GM20431 (cell line): ENCODE results near the gene GGNBP2.

ENCODE experiments used
- in situ Hi-C: fragments of 300-500 bp; cut with MseI, MboI; formaldehyde crosslinking; loops from one replicate; pipeline ENCODE4 v1.15.0; 2020; ENCODE audit warnings: low sequenced_read_pairs; ENCODE audit not compliant: unreplicated experiment

The GGNBP2 gene

DNA sequence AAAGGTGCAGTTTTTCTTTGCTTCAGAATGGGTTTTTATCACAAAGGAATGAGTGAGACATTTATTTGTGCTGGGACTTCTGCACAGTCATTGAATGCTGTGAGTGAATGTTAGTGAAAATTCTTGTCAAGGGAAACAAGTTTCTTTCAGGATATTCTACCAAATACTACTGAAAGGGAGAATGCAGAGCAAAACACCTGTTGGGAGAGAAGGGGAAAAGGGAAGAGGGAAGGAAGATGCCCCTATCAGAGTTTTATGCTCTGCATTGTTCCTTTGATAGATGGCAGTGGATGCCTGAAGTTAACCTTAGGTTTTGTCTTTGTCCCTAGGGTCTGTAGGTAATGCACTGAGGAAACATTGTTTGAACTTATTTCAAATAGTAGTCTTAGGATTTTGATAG, 3.1 kb downstream of the GGNBP2 start:
- in situ Hi-C loops = no loop called here

DNA sequence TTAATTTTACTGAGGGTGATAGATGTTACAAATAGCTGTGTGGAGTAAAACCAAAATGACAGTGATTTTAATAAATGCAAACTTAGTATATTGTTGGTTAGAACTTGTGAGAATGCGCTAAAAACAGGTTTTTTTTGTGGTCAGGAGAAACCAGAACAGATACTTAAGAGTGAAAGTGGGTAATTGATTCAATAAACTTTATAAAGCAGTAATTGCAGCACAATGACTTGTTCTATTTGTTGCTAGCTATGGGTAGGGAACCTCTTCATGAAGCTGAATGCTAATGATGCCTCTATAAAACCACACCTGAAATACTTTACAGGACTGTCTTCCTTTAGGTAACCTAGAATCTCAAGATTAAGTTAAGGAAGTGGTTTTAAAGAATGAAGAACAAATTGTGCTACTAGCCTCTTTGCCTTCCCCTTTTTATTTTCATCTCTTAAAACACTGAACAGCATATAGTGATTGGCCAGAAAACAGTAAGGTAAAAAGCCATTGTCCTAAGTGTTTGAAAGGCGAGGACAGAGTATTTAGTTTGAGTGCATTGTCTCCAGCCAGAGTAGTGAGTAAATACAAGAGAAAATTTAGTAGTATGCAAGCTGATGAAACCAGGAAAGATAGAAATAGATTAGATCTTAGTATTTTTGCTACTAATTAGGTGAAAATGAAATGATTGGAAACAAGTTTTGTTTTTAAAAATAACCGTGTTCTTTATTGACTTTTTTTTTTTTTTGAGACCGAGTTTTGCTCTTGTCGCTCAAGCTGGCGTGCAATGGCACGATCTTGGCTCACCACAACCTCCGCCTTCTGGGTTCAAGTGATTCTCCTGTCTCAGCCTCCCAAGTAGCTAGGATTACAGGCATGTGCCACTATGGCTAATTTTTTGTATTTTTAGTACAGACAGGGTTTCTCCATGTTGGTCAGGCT, 6.0 kb downstream of the GGNBP2 start:
- in situ Hi-C loops = no loop called here

- in situ Hi-C loops = no loop called here
These were observed 8.7 kb downstream of the GGNBP2 start for GRCh38 chr17:36553459-36553858.

DNA sequence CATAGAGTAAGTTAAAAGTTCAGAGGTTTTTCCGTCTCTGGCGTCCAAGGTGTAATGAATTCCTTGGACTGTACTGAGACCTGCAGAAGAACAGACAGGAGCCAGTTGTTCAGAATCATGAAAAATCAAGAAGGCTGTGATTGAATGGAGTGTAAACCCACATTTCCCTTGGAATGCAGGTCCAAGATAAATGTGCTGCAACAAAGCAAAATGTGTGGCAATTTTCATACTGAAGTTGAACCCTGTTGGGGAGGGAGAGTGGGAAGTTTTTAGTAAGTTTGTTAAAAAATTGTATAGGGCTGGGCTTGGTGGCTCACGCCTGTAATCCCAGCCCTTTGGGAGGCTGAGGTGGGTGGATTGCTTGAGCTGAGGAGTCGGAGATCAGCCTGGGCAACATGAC, 21.4 kb downstream of the GGNBP2 start:
- in situ Hi-C loops = no loop called here

DNA sequence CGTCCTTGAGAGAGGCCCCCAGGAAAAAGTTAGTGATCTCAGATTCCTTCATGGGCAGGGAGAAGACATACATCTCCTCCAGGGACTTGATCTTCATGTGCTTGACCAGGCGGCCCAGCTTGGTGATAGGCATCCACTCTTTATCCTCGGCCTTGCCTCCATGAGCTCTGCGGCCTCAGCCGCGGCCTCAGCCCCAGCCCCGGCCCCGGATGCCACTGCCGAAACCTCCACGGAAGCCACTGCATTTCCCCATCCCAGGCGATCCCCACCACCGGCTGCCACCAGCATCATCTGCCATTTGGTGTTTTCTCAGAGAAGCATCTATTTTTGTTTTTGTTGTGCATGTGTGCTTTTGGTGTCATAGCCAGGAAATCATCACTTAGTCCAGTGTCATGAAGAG, 30.3 kb downstream of the GGNBP2 start:
- in situ Hi-C loops = no loop called here

- in situ Hi-C loops = no loop called here
These were observed 32.1 kb downstream of the GGNBP2 start for GRCh38 chr17:36576793-36577192.

DNA sequence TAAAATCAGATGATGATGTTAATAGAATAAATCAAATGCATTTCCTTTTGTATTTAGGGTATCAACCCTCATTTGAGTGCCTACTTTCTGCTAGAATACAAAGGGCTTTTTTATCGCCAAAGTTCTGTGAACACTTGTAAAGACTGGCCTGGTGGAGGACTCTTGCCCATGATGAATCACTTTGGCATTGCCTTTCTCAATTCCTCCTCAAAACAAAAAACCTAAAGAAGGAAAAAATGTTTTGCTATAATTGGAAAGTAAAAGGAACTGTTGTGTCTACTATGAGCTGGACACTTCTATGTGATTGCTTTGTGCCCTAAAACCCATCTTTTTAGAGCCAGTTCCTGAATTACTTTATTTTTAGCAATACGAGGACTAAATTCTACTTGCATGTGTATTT, 34.0 kb downstream of the GGNBP2 start:
- in situ Hi-C loops = no loop called here

GRCh38 chr17:36583787-36584186, 39.1 kb downstream of the GGNBP2 start:
- in situ Hi-C loops = no loop called here

DNA sequence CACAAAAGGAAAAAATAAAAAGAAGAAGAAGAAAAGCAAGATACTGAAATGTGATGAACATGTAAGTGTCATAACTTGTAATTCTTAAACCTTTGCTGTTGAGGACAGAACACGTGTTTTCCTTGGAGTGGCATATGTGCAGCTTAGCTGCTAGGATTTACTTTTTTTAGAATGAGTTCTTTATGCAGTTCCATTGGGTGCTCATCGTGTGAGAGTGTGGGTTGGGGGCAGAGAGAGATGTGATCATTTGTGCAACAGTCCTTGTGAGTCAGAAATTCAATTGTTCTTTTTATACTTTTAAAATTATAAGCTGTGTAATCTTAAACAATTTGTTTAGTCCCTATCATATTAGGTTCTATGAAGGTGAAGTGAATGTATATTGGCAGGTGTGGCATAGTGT, 41.4 kb downstream of the GGNBP2 start:
- in situ Hi-C loops = no loop called here

GRCh38 chr17:36590082-36590481, 45.4 kb downstream of the GGNBP2 start:
- in situ Hi-C loops = no loop called here

- in situ Hi-C loops = no loop called here
These were observed 47.0 kb downstream of the GGNBP2 start, which contains the start of gene DHRS11 for GRCh38 chr17:36591434-36592315. Gene DHRS11 (plus strand): TSS chr17:36591879. CDS start chr17:36592010, 131 bp downstream.

- in situ Hi-C loops = no loop called here
These were observed 47.6 kb downstream of the GGNBP2 start for GRCh38 chr17:36592316-36592715.

- in situ Hi-C loops = no loop called here
These were observed 48.1 kb downstream of the GGNBP2 start for GRCh38 chr17:36592716-36593321.

DNA sequence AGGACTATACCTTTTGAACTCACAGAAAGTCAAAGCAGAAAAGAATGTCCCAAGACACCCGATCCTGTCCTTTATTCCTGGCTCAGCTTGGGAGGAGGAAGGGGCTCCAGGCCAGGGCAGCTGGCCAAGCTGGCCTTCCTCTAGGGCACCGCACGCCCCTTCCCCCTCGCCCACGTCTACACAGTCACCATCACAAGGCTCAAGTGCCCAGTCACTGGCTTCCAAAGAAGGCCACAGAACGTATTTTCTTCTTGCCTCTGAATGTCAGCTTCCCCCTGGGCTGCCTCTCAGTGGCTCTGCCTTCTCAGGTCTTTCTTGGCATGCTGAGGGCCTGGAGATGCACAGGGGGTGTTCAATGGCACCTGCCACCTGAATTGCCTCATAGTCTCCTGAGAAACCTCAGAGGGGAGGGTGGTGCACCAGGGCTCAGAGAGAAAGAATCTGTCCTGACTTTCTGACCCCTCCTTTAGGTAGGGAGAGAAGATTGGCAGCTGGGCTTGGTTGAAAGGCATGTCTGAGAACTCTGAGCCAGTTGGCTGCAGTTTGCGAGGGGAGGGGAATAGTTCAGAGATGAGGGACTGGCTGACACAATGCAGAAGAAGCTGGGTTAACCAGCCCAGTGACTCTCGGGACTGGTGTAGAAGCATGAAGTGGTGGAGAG, 49.1 kb downstream of the GGNBP2 start:
- in situ Hi-C loops = no loop called here

DNA sequence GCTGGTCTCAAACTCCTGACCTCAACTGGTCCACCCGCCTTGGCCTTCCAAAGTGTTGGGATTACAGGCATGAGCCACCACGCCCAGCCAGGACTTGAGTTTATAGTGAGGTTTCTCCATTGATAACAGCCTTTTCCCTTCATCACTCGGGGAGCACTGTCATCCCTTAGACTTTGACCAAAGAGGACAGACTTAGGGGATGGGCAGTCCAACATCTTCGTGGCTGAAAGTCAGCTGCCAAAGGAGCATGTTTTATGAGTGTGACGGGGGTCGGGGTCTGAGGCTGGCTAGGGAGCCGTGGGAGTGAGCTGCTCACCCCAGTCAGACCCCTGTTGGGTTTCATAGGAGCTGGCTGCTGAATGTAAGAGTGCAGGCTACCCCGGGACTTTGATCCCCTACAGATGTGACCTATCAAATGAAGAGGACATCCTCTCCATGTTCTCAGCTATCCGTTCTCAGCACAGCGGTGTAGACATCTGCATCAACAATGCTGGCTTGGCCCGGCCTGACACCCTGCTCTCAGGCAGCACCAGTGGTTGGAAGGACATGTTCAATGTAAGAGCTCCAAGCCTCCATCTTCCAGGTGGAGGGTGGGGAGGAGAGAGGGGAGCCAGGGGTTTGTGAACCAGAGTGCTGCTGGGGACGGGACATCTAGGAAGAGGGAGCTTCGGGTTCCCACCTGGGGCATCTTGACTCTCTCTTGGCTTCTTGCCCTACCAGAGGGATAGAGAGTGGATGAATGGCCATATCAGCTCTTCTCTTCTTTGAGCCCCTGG, 50.1 kb downstream of the GGNBP2 start:
- in situ Hi-C loops = no loop called here

DNA sequence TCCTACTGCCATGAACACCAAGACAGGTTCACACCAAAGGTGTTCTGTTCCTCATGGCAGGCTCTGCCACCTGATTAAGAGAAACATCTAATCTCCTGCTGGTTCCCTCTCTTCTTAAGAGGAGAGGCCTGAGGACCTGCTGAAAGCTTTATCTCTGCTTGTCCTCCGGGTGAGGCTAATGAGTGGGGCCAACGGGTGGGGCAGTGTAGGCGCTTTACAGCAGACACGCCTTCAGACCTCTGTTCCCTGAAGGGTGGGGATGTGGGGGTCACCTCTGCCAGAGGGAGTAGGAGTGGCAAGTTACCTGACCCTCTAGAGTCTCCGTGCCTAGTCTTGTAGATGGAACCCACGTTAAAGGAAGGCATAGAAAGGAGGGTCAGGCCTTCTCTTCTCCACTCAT, 52.5 kb downstream of the GGNBP2 start:
- in situ Hi-C loops = no loop called here

DNA sequence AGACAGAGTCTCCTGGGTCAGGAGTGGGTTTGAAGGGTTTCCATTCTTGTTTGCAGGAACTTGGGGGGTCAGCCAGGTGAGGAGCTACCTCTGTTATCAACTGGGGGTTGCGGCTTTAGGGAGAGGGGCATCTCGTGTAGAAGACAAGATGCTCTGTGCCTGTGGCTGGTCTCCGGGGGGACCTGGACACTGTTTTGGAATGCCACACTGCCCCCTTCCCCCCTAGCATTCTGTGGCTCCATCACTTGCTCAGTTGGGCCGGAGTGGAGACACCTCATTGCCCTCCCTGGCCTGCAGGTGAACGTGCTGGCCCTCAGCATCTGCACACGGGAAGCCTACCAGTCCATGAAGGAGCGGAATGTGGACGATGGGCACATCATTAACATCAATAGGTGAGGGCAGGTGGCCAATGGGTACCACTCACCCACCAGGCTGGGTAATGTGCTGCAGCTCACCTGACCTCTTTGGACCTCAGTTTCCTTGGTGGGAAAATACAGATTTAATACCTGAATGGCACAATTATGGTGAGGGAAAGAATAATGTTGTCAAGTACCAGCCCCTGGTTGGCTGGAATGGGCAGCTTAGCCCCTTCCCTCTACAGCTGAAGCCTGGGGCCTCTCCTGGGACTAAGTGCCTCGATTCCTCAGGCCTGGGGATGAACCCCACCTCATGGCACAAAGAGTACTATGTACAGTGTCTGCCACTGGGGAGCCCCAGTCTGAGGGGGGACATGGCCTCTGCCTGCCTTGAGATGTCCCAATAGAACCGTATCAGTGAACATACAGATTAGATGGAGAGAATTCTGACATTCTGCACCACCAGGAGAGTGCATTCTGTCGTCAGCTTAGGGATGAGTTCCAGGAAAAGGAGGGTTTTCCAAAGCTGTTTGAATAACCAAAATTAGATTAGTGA, 53.4 kb downstream of the GGNBP2 start:
- in situ Hi-C loops = no loop called here

DNA sequence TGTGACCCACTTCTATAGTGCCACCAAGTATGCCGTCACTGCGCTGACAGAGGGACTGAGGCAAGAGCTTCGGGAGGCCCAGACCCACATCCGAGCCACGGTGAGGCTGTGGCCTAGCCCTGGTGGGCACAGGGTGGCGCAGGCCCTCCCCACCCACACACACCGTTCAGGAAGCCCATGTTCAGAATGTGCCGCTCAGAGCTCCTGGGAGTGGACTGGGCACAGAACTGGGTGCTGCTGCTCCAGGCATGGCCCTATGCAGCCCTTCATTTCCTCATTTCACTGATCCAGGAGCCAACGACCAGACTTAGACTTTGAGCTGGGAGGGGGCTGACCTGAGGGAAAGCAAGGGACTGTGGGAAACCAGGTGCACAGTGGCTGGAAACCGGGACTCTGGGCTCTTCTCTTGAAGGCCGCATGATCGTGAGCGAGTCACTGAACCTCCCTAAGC, 54.3 kb downstream of the GGNBP2 start:
- in situ Hi-C loops = no loop called here
